ENCODE data around the gene DYSF. TPM values are rescaled to one million over a fixed set of nuclear protein-coding genes. Genes with fewer than 3 reads are reported as not detected.

The DYSF gene
- total RNA-seq, 1 donor from 2014 or later: 12.8 TPM

DNA sequence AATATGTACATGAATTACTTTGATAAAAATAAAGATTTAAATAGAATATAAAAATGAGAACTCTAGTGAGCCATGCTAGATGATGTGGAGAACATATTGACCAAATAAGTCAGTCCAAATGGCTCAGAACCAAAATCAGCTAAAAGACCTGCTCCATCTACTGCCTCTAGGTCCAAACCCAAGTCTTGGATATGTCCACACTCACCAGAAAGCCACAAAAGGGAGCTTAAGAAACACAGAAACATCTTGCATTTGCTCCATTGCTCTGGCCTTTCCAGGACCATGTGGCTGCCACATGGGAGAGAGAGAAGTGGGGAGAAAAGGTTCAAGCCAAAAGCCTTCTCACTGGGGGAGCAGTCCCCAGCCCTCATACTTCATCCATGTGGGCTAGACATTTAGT is 272.5 kb downstream of the DYSF start:
- DNase-seq (ENCODE audit: low spot score): no peak

DNA sequence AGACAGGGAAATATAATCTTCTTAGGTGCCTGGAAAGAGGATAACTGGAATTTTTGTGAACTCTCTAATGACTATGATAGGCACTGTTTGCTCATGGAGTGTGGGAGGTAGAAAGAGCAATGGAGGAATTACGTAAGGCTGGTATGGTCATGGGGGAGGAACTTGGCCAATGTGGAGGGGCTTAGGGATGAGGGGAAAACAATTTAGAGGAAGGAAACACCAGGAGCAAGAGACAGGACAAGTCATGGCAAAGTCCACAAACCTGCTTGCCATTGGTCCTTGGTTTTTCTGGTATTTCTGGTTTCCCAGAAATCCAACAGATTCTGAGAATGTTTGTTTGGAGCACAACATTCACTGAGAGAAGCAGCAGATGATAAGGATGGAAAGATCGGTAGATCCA is 274.2 kb downstream of the DYSF start:
- no peak for DNase-seq (ENCODE audit: low spot score)

DNA sequence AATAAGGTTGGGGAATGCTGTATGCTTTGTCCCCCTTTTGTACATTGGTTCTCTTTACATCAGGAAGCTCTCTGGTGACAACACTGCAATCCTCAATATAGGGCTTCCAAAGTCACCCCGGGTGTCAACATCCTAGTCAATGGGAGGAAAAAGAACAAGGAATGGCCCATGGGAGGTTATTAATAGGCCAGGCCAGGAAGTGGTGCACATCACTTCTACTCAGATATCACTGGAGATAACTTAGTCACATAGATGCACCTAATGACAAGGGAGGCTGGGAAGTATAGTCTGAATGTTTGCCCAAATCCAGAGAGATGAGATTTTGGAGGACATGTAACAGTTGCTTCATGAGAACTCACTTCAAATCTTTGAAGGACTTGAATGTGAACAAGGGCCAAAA is 274.7 kb downstream of the DYSF start:
- no peak for DNase-seq (ENCODE audit: low spot score)

DNA sequence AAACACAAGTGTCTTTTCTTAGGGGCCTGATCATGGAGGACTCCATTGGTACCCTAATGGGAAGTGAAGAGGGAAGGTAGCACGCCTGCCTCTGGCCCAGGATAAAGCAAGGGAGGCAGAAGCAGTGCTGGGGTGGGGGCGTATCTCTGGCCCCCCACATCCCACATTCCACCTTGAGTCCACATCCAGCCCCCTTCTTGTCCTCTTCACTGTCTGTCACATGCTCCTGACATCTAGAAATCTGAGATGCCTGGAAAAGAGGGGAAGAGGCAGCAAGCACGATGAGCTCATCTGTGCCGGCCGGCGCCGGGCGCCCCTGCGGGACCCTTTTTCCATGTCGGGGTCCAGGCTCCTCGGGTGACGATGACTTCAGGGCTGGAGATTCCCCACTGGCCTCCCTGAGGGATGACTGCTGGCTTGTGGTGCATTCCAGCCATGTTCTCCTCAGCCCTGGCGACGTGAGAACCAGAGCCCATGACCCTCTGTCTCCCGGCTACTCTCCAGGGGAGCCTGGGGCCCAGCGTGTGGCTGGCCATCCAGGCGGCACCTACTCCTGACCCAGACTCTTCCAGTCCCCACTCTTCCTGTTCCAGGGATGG is 277.5 kb downstream of the DYSF start:
- DNase-seq (ENCODE audit: low spot score): no peak

DNA sequence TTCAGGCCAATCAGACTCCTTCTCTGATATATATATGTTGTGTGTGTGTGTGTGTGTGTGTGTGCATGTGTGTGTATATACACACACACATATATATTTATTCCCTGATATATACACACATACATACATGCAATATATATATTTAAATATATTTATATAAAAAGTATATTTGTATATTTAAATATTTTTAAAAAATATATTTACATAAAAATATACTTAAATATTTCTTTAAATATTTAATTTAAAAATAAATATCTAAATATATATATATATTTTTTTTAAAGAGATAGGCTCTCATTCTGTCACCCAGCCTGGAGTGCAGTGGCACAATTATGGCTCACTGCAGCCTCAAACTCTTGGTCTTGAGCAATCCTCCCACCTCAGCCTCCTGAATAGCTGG is 281.3 kb downstream of the DYSF start:
- no peak for DNase-seq (ENCODE audit: low spot score)

DNA sequence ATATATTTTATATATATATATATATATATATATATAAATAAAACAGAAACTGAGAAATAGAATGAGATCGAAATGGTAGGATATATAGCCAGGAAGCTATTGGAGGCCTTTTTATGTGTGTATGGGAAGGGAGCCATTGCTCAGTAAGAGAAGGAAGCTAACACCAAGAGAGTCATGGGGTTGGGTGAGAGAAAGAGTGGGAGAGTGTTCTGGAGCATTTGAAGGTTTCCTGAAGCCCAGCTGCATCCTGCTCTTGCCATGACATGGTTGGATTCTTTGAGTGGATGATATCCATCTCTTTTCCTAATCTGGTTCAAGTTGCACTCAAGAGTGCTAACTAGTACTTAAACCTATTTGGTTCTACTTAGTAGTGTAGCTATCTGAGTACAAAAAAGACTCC is 282.3 kb downstream of the DYSF start:
- no peak for DNase-seq (ENCODE audit: low spot score)

Other genes with a start within 250 kb of the DYSF start
- gene PAIP2B, start 226.5 kb upstream of the DYSF start, total RNA-seq: 6.9 TPM
- gene ZNF638, start 121.8 kb upstream of the DYSF start, total RNA-seq: 102 TPM